ENCODE data around the gene PAQR4.

PAQR4 gene

GRCh38 chr16:2946649-2947048, 22.5 kb upstream of the PAQR4 start:
- no peak for DNase-seq (ENCODE audit: low read depth)
- no peak for TF ChIP-seq CTCF (IDR thresholded peaks at IDR 0.05; ENCODE audit: control insufficient read depth, insufficient read depth, low read depth, low read length, missing control alignments)
- no peak overlapping the region for H3K4me3 ChIP-seq (ENCODE audit: control insufficient read depth, low read depth, low read length)

- H3K4me3 ChIP-seq (ENCODE audit: control insufficient read depth, low read depth, low read length): no peak overlapping the region
- no peak for TF ChIP-seq CTCF (IDR thresholded peaks at IDR 0.05; ENCODE audit: control insufficient read depth, insufficient read depth, low read depth, low read length, missing control alignments)
- no peak for DNase-seq (ENCODE audit: low read depth)
These were observed 20.1 kb upstream of the PAQR4 start for GRCh38 chr16:2948807-2949704.

GRCh38 chr16:2949705-2950352, 19.3 kb upstream of the PAQR4 start:
- no peak for TF ChIP-seq CTCF (IDR thresholded peaks at IDR 0.05; ENCODE audit: control insufficient read depth, insufficient read depth, low read depth, low read length, missing control alignments)
- no peak for DNase-seq (ENCODE audit: low read depth)
- no peak overlapping the region for H3K4me3 ChIP-seq (ENCODE audit: control insufficient read depth, low read depth, low read length)

- H3K4me3 ChIP-seq (ENCODE audit: control insufficient read depth, low read depth, low read length): no peak overlapping the region
- no peak for DNase-seq (ENCODE audit: low read depth)
- no peak for TF ChIP-seq CTCF (IDR thresholded peaks at IDR 0.05; ENCODE audit: control insufficient read depth, insufficient read depth, low read depth, low read length, missing control alignments)
These were observed 18.8 kb upstream of the PAQR4 start for GRCh38 chr16:2950353-2950724.

- no peak for TF ChIP-seq CTCF (IDR thresholded peaks at IDR 0.05; ENCODE audit: control insufficient read depth, insufficient read depth, low read depth, low read length, missing control alignments)
- no peak overlapping the region for H3K4me3 ChIP-seq (ENCODE audit: control insufficient read depth, low read depth, low read length)
- DNase-seq (ENCODE audit: low read depth): no peak
These were observed 18.4 kb upstream of the PAQR4 start for GRCh38 chr16:2950773-2951172.

- no peak for TF ChIP-seq CTCF (IDR thresholded peaks at IDR 0.05; ENCODE audit: control insufficient read depth, insufficient read depth, low read depth, low read length, missing control alignments)
- no peak for DNase-seq (ENCODE audit: low read depth)
- no peak overlapping the region for H3K4me3 ChIP-seq (ENCODE audit: control insufficient read depth, low read depth, low read length)
These were observed 16.5 kb upstream of the PAQR4 start for GRCh38 chr16:2952679-2953078.
